Body of pancreas (tissue), 4 donors: ENCODE data around the gene VPS37B.

ENCODE experiments used
- POLR2A ChIP-seq, 3 donors: fragments of 450-650 bp; IDR thresholded peaks; one replicate each; pipeline ENCODE4 v1.6.1; 2016; ENCODE audit warnings: antibody characterized with exemption in 3 of 3, mild to moderate bottlenecking in 2 of 3
- TF ChIP-seq, protein P1 (sequence below), 7 experiments: fragments of 450-650 bp in 4 of 7; fragments of 200-600 bp in 3 of 7; sonication (generic) in 3 of 7; IDR thresholded peaks; one replicate each; pipeline ENCODE4 v1.5.1; 2016 to 2019; ENCODE audit warnings: antibody characterized with exemption in 7 of 7

DNA sequence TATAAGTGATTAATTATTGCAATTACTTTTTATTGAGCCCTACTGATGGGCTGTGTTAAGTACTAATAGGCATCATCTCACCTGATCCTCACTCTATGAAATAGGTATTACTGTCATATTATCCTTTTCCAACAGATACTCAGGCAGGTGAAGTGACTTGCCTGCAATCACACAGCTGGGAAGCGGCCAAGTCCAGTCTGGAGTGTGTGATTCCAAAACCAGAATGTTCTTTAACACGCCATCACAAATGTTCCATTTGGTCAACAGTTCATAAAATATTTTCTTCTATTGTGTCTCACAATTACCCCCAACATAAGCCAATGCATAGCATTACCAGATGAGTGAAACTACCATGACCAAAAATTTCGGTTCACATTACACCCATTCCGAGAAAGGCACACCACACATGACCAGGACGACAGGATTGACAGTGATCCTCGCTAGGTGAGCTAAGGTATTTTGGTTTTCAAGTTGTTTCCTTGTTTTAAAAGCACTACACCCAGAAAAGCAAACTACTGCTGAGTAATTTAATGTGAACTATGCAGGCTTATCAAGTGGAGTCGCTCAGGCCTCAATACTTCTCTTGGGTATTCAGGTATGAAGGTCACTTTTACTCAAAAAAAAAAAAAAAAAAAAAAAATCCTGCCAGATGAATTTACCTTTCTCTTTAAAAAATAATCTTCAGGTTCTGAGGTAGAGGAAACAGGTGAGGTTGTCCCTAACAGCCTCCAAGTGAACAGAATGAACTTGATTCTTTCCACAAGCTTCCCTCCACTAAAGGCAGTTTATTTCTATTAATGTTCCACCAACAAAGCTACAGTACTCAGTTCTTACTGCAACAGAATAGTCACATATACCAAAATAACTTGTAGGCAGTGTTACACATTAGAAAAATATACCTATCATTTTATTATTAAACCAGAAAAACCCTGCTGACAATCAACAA lies 2.4 kb downstream of the VPS37B start:
- TF ChIP-seq, protein P1, sequence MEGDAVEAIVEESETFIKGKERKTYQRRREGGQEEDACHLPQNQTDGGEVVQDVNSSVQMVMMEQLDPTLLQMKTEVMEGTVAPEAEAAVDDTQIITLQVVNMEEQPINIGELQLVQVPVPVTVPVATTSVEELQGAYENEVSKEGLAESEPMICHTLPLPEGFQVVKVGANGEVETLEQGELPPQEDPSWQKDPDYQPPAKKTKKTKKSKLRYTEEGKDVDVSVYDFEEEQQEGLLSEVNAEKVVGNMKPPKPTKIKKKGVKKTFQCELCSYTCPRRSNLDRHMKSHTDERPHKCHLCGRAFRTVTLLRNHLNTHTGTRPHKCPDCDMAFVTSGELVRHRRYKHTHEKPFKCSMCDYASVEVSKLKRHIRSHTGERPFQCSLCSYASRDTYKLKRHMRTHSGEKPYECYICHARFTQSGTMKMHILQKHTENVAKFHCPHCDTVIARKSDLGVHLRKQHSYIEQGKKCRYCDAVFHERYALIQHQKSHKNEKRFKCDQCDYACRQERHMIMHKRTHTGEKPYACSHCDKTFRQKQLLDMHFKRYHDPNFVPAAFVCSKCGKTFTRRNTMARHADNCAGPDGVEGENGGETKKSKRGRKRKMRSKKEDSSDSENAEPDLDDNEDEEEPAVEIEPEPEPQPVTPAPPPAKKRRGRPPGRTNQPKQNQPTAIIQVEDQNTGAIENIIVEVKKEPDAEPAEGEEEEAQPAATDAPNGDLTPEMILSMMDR (IDR thresholded peaks at IDR 0.05) = no peak
- peak in 2 of 3 donors; percentile 41 to 51 for TF ChIP-seq POLR2A (IDR thresholded peaks at IDR 0.05)
